HG02642 (cell line): ENCODE data around the gene SLC5A12.

Experiments
- ATAC-seq: cut with Tn5 transposase; IDR thresholded peaks from one replicate; pipeline ENCODE4 v1.9.1; 2021; ENCODE audit warnings: mild to moderate bottlenecking; ENCODE audit not compliant: unreplicated experiment, poor library complexity

SLC5A12 gene

DNA sequence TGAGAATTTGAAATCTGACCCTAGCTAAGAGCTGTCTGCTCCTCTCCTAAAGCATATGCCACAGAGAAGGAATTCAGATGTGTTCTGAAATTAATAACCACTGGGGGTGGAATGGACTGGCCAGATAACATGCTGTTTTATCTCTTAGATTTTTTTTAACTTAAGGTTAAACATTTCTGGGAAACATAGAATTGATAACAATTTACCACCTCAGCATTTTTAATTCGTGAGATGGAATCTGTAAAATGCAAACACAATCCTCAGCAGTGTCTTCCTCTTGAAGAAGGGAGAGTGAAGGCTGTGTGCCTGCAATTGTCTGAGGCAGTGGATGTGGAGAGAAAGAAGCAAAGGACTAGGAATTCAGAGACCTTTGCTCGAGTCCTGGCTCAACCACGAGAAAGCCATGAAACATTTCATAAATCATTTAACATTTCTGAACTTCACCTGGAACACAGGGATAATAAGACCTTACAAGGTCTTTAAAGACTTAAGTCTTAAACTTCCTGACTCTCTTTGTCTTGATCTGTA lies at the start of gene SLC5A12:
Gene SLC5A12, minus strand, starts transcription at position 113 of the 528 bp plus-strand sequence. CDS start 346 bp downstream, outside the sequence.
- no peak for ATAC-seq

DNA sequence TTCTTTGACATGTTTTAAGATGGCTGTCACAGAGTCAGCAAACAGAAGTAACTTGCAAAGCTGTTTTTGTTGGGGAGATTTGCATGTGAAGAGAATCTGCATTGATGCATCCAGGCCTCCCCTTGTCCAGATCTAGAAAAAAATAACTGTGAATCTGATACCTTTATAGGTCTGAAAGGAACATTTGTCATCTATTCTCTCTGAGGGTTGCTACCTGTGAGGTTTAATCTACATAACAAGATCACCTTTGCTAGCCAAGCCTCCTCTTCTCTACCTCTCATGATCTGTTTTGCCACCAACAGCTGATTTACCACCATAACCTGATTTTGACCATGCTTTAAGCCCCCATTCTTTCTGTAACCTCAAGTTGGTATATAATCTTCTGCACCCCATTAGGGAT lies 47.2 kb upstream of the SLC5A12 start:
- ATAC-seq, result no peak

DNA sequence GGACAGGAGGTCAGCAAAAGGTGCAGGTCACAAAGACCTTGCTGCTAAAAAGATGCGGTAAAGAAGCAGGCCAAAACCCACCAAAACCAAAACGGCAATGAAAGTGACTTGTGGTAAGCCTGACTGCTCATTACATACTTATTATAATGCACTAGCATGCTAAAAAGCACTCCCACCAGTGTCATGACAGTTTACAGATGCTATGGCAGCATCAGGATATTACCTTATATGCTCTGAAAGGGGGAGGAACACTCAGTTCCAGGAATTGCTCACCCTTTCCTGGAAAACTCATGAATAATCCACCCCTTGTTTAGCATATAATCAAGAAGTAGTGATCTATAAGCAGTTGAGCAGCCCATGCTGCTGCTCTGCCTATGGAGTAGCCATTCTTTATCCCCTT lies 45.2 kb upstream of the SLC5A12 start:
- ATAC-seq, result no peak

- ATAC-seq, result no peak
Observed at GRCh38 chr11:26765323-26765722, 43.5 kb upstream of the SLC5A12 start.

- no peak for ATAC-seq
Observed at GRCh38 chr11:26764825-26765224, 43.0 kb upstream of the SLC5A12 start.

- no peak for ATAC-seq
Observed at GRCh38 chr11:26764315-26764714, 42.5 kb upstream of the SLC5A12 start.

- no peak for ATAC-seq
Observed at GRCh38 chr11:26762089-26762488, 40.2 kb upstream of the SLC5A12 start.

DNA sequence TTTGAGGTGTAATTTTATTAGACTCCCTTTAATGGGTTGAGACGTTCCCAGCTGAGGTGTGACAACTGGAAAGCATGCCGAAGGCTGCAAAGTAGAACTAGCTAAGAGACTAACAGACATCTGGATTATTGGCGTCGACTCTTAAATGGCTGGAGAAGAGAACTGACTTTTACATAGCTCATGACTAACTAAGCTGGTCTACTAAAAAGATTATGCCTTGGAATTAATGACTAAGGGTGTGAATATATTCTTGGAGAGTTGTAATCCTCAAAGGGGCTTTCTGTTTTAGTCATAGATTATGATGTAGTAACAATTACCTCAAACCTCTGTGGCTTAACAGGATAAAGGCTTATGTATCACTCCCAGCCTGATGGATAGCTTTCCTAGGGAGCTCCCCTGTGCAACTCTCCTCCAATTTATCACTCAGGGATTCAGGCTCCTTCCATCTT lies 39.5 kb upstream of the SLC5A12 start:
- ATAC-seq, result no peak

GRCh38 chr11:26757995-26758394 lies 36.1 kb upstream of the SLC5A12 start:
- no peak for ATAC-seq

GRCh38 chr11:26755762-26756161 lies 33.9 kb upstream of the SLC5A12 start:
- ATAC-seq, result no peak

DNA sequence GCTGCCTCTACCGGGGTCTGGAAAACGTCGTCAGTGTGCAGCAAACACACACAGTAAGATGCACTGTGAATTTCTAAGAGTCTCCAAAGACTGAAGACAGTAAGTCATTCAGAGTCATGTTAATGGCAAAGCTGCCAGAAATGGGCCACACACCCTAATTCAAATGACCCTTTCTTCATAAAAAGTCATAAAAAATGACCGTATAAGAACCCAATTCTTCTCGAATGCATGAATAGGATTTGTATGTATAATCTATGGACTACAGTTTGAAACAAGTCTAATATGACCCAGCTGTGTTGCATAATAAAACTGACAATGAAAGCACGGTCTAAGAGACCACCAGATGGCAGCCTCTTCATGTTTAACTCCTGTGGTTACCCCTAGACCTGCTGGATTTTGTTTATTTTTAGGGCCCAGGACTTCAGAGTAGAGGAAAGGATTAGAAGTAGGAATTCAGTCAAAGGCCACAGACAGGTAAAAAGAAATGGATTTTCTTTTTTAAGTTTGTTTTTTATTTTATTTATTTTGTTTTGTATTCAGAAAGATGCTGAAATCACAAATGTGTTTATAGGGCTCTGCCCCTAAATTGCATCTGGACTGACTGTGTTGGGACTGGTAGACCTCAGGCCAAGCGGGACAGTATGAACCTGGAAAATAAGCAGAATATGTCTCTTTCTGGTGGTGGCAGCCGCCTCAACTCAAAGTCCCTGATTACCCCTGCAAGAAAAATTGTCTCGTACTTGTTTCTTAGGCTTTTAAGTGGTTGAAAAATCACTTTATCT lies 32.1 kb upstream of the SLC5A12 start:
- ATAC-seq, result no peak

DNA sequence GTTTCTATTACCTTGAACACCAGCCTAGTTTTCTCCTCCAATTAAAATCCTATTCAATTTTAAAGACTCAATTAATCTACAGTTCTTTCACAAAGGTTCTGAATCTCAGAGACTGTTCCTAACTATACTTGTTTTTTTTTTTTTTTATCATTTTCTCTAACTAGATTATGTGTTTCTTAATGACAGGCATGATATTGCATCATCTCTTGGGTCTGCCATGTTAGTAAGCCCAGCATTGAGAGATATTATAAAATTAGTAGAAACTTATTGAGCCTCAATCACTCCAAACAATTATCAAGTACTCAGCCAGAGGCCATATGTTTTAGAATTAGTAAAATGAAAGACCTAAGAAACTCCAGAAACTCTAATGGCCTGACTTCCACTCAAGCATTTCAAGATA lies 28.1 kb upstream of the SLC5A12 start:
- ATAC-seq, result no peak

DNA sequence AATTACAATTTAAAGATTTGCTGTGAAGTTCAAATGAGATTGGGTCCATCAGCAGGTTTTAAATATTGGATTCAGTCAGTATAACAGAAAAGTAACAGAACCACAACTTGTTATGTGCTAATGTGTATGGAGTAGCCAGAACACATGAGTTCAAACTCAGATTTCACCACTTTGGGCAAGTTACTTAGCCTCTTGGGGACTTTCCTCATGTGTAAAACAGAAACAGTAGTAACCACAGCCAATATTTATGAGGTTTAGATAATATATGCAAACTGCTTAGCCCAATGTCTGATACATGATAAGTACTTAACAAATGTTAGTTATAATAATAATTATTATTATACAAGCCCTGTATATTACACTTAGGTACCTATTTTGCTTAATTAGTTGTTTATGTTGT lies 21.8 kb upstream of the SLC5A12 start:
- ATAC-seq, result peak; percentile 74

GRCh38 chr11:26742966-26743365 lies 21.1 kb upstream of the SLC5A12 start:
- no peak for ATAC-seq

GRCh38 chr11:26741036-26741435 lies 19.2 kb upstream of the SLC5A12 start:
- no peak for ATAC-seq

- ATAC-seq, result no peak
Observed at GRCh38 chr11:26739366-26740073, 17.7 kb upstream of the SLC5A12 start.

DNA sequence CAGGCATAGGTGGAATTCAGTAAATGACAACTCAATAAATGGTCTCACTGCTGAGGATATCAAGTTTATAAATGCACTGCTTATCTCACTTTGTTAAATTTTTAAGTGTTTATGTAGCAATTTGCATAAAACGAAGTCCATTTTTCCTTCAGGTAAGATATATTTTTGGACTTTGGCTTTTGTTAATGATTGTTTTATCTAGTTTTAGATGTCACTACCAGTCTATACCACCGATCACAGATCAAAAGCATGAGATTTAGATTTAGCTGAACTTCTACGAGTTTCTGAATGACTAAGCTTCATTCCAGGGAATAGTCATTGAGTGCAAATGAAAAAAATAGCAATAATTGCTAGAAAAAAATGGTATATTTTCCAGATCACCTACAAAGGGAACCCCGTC lies 12.8 kb upstream of the SLC5A12 start:
- no peak for ATAC-seq

GRCh38 chr11:26731084-26731456 lies 9.2 kb upstream of the SLC5A12 start:
- ATAC-seq, result no peak

GRCh38 chr11:26730414-26731083 lies 8.7 kb upstream of the SLC5A12 start:
- ATAC-seq, result no peak

DNA sequence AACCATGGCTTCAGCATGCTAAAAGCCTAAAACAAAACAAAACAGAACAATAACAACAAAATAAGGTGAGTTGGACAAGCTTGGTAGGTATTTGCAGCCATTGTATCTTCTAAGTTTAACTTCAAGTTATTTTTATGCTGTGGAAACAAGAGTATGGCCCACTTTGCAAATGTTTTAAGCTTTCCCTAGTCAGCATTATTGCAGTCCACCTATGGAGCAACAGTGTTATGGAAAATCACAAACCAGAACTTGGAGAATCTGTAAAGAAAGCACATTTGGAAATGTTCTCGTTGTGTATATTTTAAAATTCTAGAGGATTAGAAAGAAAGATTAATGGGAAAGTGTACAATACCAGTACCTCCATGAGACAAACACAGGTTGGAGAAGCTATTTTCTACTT lies 7.4 kb upstream of the SLC5A12 start:
- no peak for ATAC-seq

DNA sequence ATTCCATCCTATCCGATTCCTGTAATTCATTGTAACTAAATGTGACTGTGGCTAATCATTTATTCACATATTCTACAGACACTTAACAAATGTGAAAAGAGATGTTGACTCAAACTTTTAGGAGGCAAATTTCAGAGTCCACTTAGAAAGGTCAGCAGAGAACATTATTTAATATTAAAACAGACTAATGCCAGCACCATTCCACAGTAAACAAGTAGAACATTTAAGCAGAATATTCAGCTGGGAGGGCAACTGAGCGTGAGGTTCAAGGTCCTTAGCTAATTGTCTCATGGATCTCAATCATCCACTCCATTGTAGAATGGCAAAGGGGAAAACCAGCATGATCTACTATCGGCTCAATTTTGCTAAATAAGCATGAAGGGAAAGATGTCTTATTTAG lies 5.1 kb upstream of the SLC5A12 start:
- ATAC-seq, result no peak
